NCI-H2029 (cell line): Measurements from ENCODE around the gene ADIRF.
"Not testable (repeated sequence)": the region's sequence is repeated elsewhere in the genome, so short reads cannot be mapped to it uniquely, and the experiment has no call there.

ENCODE experiments used
- DNase-seq: peaks from one replicate; lab custom pipeline; 2025; lab: John Stamatoyannopoulos, UW

Gene ADIRF

DNA sequence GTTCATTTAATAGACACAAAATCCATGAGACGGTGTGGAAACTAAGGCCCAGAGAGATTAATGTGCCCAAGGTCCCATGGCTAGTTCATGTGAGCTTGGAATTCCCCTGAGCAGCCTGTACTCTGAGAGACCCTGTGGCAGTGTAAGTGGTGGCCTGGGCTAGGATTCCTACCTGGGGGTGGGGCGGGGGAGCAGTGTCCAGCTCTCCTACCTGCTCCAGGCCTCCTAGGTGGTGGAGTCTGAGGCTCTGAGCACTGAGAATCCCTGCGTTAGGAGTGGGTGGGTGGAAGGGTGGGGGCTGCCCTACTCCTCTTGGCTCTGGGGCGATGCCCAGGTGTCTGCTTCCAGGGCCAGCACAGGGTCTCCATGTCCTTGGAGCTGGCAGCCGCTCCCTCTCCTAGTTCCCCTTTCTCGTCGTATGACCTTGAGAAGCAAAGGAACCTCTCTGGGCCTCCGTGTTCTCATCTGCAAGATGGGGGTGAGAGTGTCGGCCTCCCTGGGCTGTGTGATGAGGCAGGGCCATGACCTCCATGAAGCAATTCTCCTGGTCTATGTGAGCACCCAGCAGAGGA, 7.3 kb upstream of the ADIRF start:
- no peak for DNase-seq

DNA sequence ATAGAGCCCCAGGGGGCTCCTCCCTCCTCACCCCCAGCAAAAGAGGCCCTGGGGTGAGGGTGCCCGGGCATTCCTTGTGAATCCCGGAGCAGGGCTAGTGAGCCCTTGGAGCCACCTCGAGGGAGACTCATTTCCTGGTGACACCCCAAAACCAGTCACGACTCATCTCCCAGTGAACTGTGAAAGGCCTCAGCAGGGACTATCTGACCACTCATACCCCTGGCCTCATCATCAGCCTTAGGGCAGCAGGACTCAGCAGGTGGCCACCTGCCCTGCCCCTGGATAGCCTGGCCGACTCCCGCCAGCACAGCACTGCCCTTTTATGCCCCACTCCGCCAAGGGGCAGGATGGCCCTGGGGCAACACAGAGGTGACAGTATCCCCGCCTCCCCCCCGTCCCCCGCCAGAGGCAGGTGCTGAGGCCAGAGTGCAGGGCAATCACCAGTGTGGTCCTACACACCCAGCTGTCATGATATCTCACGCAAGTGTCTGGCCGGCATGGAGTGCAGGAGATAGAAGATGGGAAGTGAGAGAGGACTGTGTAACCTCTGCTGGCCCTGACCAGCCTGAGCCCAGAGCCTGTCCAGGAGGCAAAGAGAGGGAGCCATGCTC, 6.7 kb upstream of the ADIRF start:
- DNase-seq, result no peak

DNA sequence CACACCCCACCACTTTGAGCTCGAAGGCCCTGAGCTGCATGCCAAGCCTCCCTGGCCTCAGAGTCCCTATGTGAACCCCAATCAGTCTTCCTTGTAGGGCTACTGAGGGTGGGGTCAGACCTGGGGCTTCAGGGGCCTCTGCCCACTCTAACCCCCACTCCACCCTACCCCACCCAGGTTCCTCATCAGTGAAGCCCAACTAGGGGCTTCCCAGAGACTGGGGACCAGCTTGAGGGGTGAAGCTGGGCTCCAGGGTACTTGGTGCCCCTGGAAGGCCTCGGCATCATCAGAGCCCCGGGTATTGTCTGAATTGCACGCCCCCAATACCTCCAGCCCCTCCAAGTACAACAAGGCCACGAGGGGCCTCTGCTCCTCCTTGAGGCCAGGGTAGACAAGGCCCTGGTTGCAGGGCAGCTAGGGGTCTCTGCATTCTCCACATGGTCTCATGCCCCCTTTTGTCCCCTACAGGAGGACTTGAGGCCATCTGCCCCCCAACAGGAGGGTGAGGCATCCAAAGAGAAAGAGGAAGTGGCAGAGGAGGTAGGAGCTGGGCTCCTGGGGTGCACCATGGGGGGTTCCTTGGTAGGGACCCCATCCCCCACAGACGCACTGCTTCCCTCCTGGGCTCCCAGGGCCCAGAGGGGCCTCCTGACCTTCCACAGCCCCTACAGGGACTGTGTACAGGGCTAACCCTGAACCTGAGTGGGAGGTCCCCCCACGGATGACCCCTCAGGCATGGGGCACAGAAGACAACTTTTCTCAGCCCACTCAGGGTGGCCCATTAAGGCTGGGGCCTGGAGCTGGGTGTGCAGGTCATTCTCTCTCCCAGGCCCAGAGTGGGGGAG, 5.9 kb upstream of the ADIRF start:
- no peak for DNase-seq

GRCh38 chr10:86962981-86963310, 5.3 kb upstream of the ADIRF start:
- DNase-seq, result no peak

GRCh38 chr10:86963341-86963919, 4.9 kb upstream of the ADIRF start:
- no peak for DNase-seq

- no peak for DNase-seq
Measured at GRCh38 chr10:86964061-86964846, 4.0 kb upstream of the ADIRF start.

DNA sequence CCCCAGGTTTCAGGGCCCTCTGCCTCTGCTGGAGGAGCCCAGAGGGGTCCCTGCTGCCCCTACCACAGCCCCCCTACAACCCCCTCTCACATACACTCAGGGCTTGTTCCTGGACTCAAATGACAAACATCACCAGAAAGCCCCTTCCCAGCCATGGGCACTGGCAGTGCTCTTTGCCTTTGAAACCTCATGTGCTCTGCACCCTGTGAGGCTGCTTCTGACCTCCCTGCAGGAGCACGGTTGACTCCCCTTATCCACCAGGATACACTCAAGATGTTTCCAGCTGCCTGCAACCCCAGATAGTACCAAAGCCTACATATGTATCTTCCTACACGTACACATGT, 3.5 kb upstream of the ADIRF start:
- DNase-seq, result no peak

DNA sequence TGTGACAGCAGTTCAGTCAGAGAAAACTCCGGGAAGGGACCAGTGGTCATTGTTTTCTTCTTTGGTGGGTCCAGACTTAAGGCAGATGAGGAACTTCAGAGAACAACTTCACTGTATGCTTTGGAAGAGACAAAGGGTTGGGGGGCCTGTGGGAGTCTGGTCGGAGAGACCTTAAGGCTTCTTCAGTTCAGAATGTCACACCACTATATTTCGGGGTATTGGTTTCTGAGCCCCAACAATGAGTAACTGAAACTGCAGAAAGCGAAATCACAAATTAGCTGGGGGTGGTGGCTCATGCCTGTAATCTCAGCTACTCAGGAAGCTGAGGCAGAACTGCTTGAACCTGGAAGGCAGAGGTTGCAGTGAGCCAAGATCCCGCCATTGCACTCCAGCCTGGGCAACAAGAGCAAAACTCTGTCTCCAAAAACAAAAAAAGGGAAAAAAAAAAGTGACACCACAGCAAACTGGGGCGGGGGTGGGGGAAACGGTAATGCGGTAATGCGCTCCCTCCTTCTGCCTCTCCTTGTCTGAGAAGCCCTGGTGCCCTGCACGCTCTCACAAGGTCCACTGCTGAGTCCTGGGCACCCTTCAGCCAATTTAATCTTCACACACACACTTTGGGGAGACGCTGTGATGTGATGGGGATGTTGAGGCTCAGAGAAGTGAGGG, 2.2 kb upstream of the ADIRF start:
- DNase-seq, result no peak

DNA sequence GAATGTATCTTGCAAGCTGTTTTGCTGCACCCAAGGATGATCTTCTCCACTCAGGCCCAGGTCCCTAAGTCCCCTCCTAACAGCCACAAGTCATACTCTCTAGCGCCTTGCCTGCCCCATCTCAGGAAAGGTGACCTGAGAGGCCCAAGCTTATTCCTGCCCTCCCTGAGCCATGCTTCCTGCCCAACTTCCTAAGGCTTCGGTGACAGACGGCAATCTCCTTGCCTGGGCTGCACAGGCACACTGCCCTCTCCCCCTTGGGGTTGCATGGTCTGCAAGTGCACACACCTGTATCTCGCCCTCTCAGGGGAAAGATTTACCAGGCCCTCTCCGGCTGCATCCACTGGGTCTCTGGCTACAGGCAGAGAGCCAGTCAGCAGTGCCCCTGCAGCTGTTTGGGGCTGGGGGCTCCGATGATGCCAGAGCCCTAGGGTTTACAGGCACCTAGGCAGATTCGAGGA, 771 bp upstream of the ADIRF start:
- no peak for DNase-seq

GRCh38 chr10:86968994-86969355, 693 bp downstream of the ADIRF start:
- no peak for DNase-seq

GRCh38 chr10:86969421-86970041, 1.2 kb downstream of the ADIRF start:
- DNase-seq, result no peak

DNA sequence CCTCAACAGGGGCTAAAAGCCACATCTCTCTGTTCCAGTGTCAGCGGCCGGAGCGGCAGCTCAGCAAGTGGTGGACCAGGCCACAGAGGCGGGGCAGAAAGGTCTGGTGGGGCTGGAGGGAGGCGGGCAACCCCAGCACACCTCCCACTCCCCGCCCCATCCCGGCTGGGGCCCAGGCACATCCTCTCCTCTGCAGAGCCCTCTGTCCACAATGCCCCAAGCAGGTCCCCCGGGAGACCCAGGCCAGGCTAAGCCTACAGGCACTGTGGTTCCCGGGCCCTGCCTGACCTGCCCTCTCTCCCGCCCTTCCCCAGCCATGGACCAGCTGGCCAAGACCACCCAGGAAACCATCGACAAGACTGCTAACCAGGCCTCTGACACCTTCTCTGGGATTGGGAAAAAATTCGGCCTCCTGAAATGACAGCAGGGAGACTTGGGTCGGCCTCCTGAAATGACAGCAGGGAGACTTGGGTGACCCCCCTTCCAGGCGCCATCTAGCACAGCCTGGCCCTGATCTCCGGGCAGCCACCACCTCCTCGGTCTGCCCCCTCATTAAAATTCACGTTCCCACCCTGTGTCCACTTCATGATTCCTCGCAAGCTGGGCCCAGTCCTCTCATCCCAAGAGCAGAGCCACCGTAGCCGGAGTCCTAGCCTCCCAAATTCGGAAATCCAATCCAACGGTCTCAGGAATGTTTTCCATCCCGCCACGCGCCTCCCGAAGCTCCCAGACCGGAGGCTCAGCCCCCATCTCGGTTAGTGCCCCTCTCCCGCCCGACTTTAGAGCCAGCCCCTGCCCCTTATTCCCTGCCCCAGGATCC, 2.1 kb downstream of the ADIRF start:
- no peak for DNase-seq

DNA sequence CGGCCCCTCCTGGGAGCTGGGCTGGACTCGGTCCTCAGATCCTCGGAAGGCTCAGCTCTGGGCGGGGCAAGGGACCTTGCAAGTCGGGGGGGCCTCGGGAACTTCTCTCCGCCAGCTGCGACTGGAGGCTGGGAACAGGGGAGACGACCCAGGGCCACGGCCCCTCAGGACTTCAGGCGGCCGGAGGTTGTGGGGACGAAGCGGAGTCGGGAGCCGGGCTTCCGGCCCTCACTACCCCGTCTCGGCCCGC, 2.6 kb downstream of the ADIRF start:
- DNase-seq, result no peak

- DNase-seq, result peak; percentile 66
Measured at GRCh38 chr10:86971232-86971991, 3.1 kb downstream of the ADIRF start.

DNA sequence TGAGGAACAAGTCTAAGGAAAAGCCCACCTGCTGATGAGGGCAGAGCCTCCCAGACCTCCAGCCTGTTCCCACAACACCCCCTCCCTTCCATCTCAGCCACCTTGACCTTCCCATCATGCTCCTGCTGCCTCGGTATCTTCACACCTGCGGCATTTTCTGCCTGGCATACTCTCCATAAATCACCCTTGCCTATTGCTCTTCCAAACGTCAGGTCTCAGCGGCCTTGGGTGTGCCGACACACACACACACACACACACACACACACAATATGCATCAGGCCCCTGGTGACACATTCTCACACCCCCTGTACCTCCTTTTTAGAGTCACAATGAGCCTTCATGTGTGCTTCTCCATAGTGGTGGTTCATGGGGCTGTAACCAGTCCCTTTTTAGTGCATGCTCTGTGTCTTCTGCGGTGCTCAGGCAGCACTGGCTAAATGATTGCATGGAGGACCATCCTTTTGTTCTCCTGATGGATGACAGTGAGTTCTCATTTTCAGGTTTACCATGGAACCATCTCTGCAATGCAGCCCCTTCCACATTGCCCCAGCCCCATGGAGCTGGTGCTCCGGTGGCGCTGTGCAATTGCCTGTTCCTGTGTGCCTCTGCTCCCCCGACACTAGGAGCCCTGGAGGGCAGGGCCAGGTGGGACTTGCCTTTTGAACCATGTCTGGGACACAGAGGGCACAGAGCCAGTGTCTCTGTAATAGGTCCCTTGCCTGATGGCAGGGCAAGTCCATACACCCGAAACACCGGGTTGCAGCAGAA, 4.5 kb downstream of the ADIRF start:
- no peak for DNase-seq

- no peak for DNase-seq
Measured at GRCh38 chr10:86974484-86974883, 6.2 kb downstream of the ADIRF start.

DNA sequence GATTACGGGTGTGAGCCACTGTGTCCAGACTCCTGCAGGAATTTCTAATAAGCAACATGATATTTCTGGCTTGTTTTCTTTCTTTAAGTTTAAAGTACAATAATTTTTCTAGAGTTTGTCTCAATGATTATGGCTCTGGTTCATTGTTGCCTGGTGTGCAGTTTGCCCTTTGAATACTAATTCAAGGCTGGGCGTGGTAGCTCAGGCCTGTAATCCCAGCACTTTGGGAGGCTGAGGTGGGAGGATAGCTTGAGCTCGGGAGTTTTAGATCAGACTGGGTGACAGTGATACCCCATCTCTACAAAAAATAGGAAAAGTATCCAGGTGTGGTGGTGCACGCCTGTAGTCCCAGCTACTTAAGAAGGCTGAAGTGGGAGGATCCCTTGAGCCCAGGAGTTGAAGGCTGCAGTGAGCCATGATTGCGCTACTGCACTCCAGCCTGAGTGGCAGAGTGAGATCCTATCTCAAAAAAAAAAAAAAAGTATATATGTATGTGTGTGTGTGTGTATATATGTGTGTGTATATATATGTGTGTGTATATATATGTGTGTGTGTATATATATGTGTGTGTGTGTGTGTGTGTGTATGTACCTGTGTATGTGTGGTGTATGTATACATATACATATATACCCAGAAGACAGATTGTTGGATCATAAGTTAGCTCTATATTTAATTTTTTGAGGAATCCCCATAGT, 8.2 kb downstream of the ADIRF start:
- no peak for DNase-seq

DNA sequence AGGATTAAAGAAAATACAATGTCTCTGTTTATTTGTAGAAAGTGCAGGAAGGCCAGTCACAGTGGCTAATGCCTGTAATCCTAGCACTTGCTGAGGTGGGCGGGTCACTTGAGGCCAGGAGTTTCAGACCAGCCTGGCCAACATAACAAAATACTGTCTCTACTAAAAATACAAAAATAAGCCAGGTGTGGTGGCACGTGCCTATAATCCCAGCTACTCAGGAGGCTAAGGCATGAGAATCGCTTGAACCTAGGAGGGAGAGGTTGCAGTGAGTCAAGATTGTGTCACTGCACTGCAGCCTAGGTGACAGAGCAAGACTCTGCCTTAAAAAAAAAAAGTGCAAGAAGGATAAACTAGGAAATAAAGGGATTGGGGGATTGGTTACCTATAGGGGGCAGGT, 10.2 kb downstream of the ADIRF start:
- not testable (repeated sequence) for DNase-seq
